Measurements from ENCODE around the gene TEX14.

- TF ChIP-seq POLR2AphosphoS5 (IDR thresholded peaks at IDR 0.05) (no peak), POLR2A (IDR thresholded peaks at IDR 0.05) (no peak), CTCF (IDR thresholded peaks at IDR 0.05) (no peak)
Measured at GRCh38 chr17:58531122-58531521, 160.7 kb downstream of the TEX14 start.
